DND-41 (cell line): ENCODE data around the gene GABRG3.

Source experiments
- ATAC-seq: fragments of 200-7000 bp; cut with Tn5 transposase; 3 replicates; pipeline ENCODE4 v1.9.1; 2021; ENCODE audit warnings: low read depth; ENCODE audit not compliant: insufficient read depth
- DNase-seq: peaks from one replicate; pipeline ENCODE4 v3.0.0-alpha.2; 2020
- H2AFZ ChIP-seq: 2 replicates; pipeline ENCODE4 v1.6.0; 2012; ENCODE audit warnings: low read depth, low read length
- H3K27ac ChIP-seq: 2 replicates; pipeline ENCODE4 v1.5.1; 2012; ENCODE audit warnings: low read length, inconsistent platforms
- H3K27me3 ChIP-seq: fragments of 200-600 bp; sonication (generic); 2 replicates; pipeline ENCODE4 v1.6.0; 2012; ENCODE audit warnings: low read length, mild to moderate bottlenecking, inconsistent platforms; ENCODE audit not compliant: insufficient read depth, poor library complexity
- H3K36me3 ChIP-seq: 2 replicates; pipeline ENCODE4 v1.5.1; 2012; ENCODE audit warnings: low read length, inconsistent platforms; ENCODE audit not compliant: insufficient read depth
- H3K4me1 ChIP-seq: 2 replicates; pipeline ENCODE4 v1.5.1; 2012; ENCODE audit warnings: mild to moderate bottlenecking, low read length; ENCODE audit not compliant: insufficient read depth
- H3K4me2 ChIP-seq: 2 replicates; pipeline ENCODE4 v1.6.0; 2012; ENCODE audit warnings: mild to moderate bottlenecking, moderate library complexity, low read length, inconsistent platforms; ENCODE audit not compliant: insufficient read depth
- H3K4me3 ChIP-seq, 2 experiments: fragments of 200-600 bp in 1 of 2; shearing (Covaris generic) in 1 of 2; 2 replicates each; pipeline ENCODE4 v1.5.1; 2012 to 2016; ENCODE audit warnings: inconsistent platforms in 2 of 2, low read length in 2 of 2, mild to moderate bottlenecking in 2 of 2, low read depth in 1 of 2, moderate library complexity in 1 of 2
- H3K79me2 ChIP-seq: 2 replicates; pipeline ENCODE4 v1.6.0; 2012; ENCODE audit warnings: low read length, inconsistent platforms; ENCODE audit not compliant: insufficient read depth
- H3K9ac ChIP-seq: 2 replicates; pipeline ENCODE4 v1.6.0; 2012; ENCODE audit warnings: low read depth, mild to moderate bottlenecking, inconsistent platforms, low read length, moderate library complexity
- H3K9me3 ChIP-seq: 2 replicates; pipeline ENCODE4 v1.5.1; 2012; ENCODE audit warnings: low read length, moderate library complexity, mild to moderate bottlenecking, inconsistent platforms; ENCODE audit not compliant: insufficient read depth, severe bottlenecking
- H4K20me1 ChIP-seq: 2 replicates; pipeline ENCODE4 v1.6.0; 2012; ENCODE audit warnings: low read length; ENCODE audit not compliant: insufficient read depth
- EZH2 ChIP-seq: IDR thresholded peaks from 3 replicates; pipeline ENCODE4 v1.6.1; 2012; ENCODE audit warnings: borderline replicate concordance, low read depth, mild to moderate bottlenecking, moderate library complexity, low read length, inconsistent platforms; ENCODE audit not compliant: severe bottlenecking
- TF ChIP-seq, protein P1 (sequence below): IDR thresholded peaks from 2 replicates; pipeline ENCODE4 v1.5.1; 2012; ENCODE audit warnings: borderline replicate concordance, low read length, moderate library complexity, mild to moderate bottlenecking; ENCODE audit not compliant: poor library complexity, severe bottlenecking; ENCODE audit errors: extremely low read depth

GABRG3 gene

DNA sequence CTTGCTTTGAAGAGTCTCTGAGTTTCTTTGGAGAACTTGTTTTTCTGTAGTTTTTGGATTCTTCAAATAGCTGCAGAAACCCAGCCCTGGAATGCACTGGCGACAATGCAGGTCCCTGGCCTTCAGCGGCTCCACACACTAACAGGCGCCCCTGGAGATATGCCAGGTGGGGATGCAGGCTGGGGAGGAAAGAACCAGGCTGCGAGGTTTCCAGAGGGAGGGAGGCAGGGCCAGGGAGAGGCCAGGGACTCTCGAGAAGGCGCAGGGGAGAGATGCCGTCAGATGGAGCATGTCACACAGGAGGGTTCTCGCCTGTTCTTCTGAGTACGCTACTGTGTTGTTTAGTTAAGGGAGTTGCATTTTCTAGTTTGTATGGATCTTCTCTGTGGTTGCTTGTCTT, 283.1 kb downstream of the GABRG3 start:
- TF ChIP-seq, protein P1, sequence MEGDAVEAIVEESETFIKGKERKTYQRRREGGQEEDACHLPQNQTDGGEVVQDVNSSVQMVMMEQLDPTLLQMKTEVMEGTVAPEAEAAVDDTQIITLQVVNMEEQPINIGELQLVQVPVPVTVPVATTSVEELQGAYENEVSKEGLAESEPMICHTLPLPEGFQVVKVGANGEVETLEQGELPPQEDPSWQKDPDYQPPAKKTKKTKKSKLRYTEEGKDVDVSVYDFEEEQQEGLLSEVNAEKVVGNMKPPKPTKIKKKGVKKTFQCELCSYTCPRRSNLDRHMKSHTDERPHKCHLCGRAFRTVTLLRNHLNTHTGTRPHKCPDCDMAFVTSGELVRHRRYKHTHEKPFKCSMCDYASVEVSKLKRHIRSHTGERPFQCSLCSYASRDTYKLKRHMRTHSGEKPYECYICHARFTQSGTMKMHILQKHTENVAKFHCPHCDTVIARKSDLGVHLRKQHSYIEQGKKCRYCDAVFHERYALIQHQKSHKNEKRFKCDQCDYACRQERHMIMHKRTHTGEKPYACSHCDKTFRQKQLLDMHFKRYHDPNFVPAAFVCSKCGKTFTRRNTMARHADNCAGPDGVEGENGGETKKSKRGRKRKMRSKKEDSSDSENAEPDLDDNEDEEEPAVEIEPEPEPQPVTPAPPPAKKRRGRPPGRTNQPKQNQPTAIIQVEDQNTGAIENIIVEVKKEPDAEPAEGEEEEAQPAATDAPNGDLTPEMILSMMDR, result no peak
- TF ChIP-seq EZH2, result no peak
- no peaks in the 10 kb centered on the region for H3K4me1 ChIP-seq
- no peak overlapping the region for H3K4me3 ChIP-seq
- no peak overlapping the region for H2AFZ ChIP-seq
- H4K20me1 ChIP-seq, result no peaks in the 10 kb centered on the region
- no peak overlapping the region for H3K9ac ChIP-seq
- H3K27ac ChIP-seq, result no peak overlapping the region
- H3K79me2 ChIP-seq, result no peaks in the 10 kb centered on the region
- H3K36me3 ChIP-seq, result no peaks in the 10 kb centered on the region
- no peaks in the 10 kb centered on the region for H3K27me3 ChIP-seq
- no peak overlapping the region for H3K4me2 ChIP-seq
- H3K9me3 ChIP-seq, result no peaks in the 10 kb centered on the region
- ATAC-seq (no peak), DNase-seq (no peak)

DNA sequence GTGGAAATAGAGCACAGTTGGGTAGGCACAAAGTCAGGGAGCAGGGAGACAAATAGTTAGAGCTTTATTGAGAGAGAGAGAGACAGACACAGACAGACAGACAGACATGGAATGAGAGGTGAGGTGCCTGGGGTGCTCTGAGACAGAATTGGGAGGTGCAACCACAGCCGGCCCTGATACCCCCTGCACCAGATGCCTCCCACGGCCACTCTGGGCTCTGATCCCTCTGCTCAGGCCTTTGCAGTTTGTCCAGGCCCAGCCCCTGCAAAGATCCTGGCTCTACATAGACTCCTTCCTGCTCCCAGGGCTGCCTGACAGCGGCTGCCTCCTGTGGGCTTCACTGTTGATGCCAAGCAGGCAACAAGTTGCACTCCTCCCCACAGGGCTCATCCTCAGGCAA, 283.8 kb downstream of the GABRG3 start:
- Histone ChIP-seq H3K4me2 (no peak overlapping the region), H4K20me1 (no peaks in the 10 kb centered on the region), H3K27ac (no peak overlapping the region), H3K4me1 (no peaks in the 10 kb centered on the region), H3K79me2 (no peaks in the 10 kb centered on the region), H3K9me3 (no peaks in the 10 kb centered on the region), H2AFZ (no peak overlapping the region), H3K27me3 (no peaks in the 10 kb centered on the region), H3K9ac (no peak overlapping the region), H3K4me3 (no peak overlapping the region), H3K36me3 (no peaks in the 10 kb centered on the region)
- no peak for DNase-seq
- TF ChIP-seq, protein P1, result no peak
- no peak for TF ChIP-seq EZH2
- ATAC-seq, result no peak

DNA sequence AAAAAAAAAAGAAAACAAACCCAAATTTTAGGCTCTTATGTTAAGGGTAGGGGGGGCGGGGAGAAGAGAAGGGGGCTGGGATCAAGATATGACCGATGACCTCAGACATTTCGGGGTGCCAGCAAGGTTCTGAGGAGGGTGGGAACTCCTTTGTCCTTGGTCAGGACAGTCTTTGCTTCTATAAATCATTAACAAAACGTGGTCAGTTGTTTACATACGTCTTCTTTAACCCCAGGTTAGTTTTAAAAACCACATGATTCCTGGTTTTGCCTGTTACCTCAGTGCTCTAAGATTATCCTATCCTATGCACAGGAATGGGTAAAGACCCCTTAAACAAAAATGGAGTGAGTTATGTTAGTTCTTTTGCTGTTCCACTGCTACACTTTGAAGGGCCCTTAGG, 285.5 kb downstream of the GABRG3 start:
- TF ChIP-seq, protein P1, result no peak
- TF ChIP-seq EZH2, result no peak
- Histone ChIP-seq H3K9me3 (no peaks in the 10 kb centered on the region), H3K9ac (no peak overlapping the region), H3K27me3 (no peaks in the 10 kb centered on the region), H2AFZ (no peak overlapping the region), H3K36me3 (no peaks in the 10 kb centered on the region), H3K27ac (no peak overlapping the region), H3K4me3 (no peak overlapping the region), H4K20me1 (no peaks in the 10 kb centered on the region), H3K79me2 (no peaks in the 10 kb centered on the region), H3K4me1 (no peaks in the 10 kb centered on the region), H3K4me2 (no peak overlapping the region)
- DNase-seq, result no peak
- no peak for ATAC-seq

DNA sequence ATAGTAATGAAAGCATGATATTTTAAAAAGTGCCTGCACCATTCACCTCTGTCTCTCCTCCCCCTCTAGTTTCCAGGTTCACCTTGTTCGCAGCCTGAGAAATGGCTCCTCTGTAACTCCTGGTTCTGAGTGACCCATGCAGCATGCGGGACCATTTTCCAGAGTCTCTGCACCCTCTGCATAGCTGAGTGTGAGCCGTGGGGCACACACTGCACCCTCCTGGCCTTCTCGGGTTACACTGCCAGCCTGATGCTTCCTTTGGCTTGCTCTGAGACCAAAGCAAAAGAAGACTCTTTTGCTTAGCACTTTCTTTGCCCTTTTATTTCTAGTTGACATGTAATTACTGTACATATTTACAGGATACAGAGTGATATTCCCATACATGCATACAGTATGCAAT, 287.3 kb downstream of the GABRG3 start:
- DNase-seq (no peak), ATAC-seq (no peak)
- TF ChIP-seq, protein P1, result no peak
- TF ChIP-seq EZH2, result no peak
- H3K79me2 ChIP-seq, result no peaks in the 10 kb centered on the region
- H3K9me3 ChIP-seq, result no peaks in the 10 kb centered on the region
- no peaks in the 10 kb centered on the region for H3K27me3 ChIP-seq
- no peaks in the 10 kb centered on the region for H3K4me1 ChIP-seq
- no peak overlapping the region for H3K27ac ChIP-seq
- H3K4me3 ChIP-seq, result no peak overlapping the region
- no peak overlapping the region for H3K9ac ChIP-seq
- no peaks in the 10 kb centered on the region for H3K36me3 ChIP-seq
- no peak overlapping the region for H2AFZ ChIP-seq
- H3K4me2 ChIP-seq, result no peak overlapping the region
- no peaks in the 10 kb centered on the region for H4K20me1 ChIP-seq
